HCT116 (cell line): ENCODE data around the gene ENTR1.

Experiments used
- CBX3 ChIP-seq: IDR thresholded peaks from 2 replicates; pipeline ENCODE4 v1.6.1; 2012; ENCODE audit warnings: low read depth
- CTCF ChIP-seq, 3 experiments: fragments of 200-600 bp in 1 of 3; sonication (generic) in 1 of 3; IDR thresholded peaks in 2 of 3; conservative IDR thresholded peaks in 1 of 3; 2 replicates each; pipeline ENCODE4 v1.5.1; 2012 to 2017; ENCODE audit warnings: low read depth in 2 of 3, low read length in 2 of 3, antibody characterized with exemption in 1 of 3, borderline replicate concordance in 1 of 3, control low read depth in 1 of 3, mild to moderate bottlenecking in 1 of 3, mixed read lengths in 1 of 3, mixed run types in 1 of 3, moderate library complexity in 1 of 3; ENCODE audit not compliant: insufficient read depth in 1 of 3
- EZH2phosphoT487 ChIP-seq: fragments of 200-600 bp; IDR thresholded peaks from 2 replicates; pipeline ENCODE4 v1.6.1; 2018; ENCODE audit warnings: antibody characterized with exemption, borderline replicate concordance
- POLR2A ChIP-seq: IDR thresholded peaks from 2 replicates; pipeline ENCODE4 v1.7.0; 2011; ENCODE audit warnings: borderline replicate concordance; ENCODE audit not compliant: insufficient read depth, insufficient read length; ENCODE audit errors: extremely low read depth
- POLR2AphosphoS5 ChIP-seq: IDR thresholded peaks from 2 replicates; pipeline ENCODE4 v1.6.1; 2011; ENCODE audit warnings: mild to moderate bottlenecking, low read depth, low read length, moderate library complexity
- RAD21 ChIP-seq: IDR thresholded peaks from 2 replicates; pipeline ENCODE4 v1.6.1; 2012; ENCODE audit warnings: low read depth, mild to moderate bottlenecking
- REST ChIP-seq: IDR thresholded peaks from 2 replicates; pipeline ENCODE4 v1.6.1; 2012; ENCODE audit warnings: low read depth
- SIN3A ChIP-seq: IDR thresholded peaks from 2 replicates; pipeline ENCODE4 v1.6.1; 2012; ENCODE audit warnings: low read depth
- SRF ChIP-seq: IDR thresholded peaks from 2 replicates; pipeline ENCODE4 v1.6.1; 2012; ENCODE audit warnings: low read depth
- ZFX ChIP-seq: fragments of 450-650 bp; IDR thresholded peaks from 2 replicates; pipeline ENCODE4 v1.6.1; 2017

GRCh38 chr9:136422876-136423275 lies 12.5 kb upstream of the ENTR1 start:
- no peak for TF ChIP-seq CTCF (IDR thresholded peaks at IDR 0.05 in 2 of 3, conservative IDR thresholded peaks at IDR 0.05 in 1 of 3; ENCODE audit: borderline replicate concordance in 1 of 3, insufficient read depth in 1 of 3, low read depth in 2 of 3, low read length in 2 of 3)
- TF ChIP-seq CBX3 = no peak
- no peak for TF ChIP-seq SIN3A
- no peak for TF ChIP-seq POLR2A
- no peak for TF ChIP-seq EZH2phosphoT487
- TF ChIP-seq RAD21 = no peak
- no peak for TF ChIP-seq ZFX
- TF ChIP-seq POLR2AphosphoS5 = no peak
- no peak for TF ChIP-seq SRF
- no peak for TF ChIP-seq REST
